LNCAP (cell line): ENCODE data around the gene ALAS1.

Source experiments
- CTCF ChIP-seq: fragments of 450-650 bp; IDR thresholded peaks from 2 replicates; pipeline ENCODE4 v1.5.1; 2017; ENCODE audit warnings: mild to moderate bottlenecking

Gene ALAS1

DNA sequence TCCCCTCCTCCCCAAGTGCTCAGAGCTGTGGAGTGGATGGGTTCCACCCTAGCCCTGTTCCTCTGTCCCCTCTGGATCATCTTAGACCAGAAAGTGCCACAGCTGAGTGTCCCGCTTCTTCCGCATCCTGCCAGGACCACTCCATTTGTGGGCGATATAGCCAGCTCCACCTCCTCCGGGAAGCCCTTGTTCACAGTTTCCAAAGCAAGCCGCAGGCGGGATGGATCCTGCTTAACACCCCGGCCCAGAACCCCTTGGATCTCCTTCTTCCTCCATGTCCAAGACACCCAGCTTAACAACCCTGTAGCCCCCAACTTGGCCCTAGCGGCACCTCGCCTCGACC lies 490 bp upstream of the ALAS1 start:
- no peak for TF ChIP-seq CTCF

DNA sequence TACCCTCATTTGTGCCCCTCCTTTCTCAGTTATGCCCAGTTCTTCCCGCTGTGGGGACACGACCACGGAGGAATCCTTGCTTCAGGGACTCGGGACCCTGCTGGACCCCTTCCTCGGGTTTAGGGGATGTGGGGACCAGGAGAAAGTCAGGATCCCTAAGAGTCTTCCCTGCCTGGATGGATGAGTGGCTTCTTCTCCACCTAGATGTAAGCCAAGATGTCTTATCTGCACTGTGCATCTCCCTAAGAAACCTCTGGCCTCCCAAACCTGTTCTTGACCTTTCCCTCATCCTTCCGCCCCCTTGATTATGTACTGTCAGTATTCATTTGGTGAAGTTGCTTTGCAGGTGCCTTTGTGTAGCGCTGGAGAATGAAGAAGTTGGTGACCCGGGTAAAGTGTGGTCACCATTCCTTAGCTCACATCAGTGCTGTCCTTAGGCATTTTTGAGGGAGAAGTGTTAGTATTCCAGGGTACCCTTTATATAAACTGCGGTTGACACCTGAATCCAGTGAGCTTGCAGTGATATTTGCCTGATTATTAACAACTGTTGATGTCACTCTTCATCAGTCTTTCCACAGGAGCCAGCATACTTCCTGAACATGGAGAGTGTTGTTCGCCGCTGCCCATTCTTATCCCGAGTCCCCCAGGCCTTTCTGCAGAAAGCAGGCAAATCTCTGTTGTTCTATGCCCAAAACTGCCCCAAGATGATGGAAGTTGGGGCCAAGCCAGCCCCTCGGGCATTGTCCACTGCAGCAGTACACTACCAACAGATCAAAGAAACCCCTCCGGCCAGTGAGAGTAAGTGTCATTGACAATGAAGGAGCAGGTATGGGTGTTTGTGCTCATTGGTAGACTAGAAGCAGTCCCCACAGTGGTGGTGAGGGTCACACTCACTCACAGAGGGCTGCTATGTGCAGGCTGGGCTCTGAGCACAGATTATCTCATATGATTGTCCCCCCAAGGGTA lies 966 bp downstream of the ALAS1 start:
- no peak for TF ChIP-seq CTCF

DNA sequence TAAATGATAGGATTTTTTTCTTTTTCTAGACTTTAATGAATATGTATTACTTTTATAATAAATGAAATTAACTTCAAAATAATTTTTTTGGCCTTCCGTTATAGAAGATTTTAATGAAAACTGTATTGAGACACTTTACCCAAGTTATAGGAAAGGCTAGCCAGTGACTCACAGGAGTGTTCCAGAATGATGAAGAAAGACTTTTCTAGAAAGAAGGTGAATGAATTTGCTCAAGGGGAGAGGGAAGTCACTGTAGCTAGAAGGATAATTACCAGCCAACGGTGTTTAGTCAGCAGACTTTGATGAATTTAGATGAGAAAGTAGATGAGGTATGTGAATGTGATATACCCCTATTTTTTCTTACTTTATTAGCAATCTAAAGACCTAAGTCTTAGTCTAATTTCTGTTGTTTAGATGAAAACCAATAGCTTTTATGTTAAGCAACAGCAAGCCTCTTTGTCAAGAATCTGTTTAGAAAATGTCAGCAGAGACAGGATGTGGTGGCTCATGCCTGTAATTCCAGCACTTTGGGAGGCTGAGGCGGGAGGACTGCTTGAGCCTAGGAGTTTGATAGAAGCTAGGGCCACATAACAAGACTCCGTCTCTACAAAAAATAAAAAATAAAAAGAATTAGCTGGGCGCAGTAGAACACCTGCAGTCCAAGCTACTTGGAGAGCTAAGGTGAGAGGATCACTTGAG lies 3.2 kb downstream of the ALAS1 start:
- TF ChIP-seq CTCF, result no peak

GRCh38 chr3:52202384-52203077 lies 4.6 kb downstream of the ALAS1 start:
- TF ChIP-seq CTCF, result no peak

DNA sequence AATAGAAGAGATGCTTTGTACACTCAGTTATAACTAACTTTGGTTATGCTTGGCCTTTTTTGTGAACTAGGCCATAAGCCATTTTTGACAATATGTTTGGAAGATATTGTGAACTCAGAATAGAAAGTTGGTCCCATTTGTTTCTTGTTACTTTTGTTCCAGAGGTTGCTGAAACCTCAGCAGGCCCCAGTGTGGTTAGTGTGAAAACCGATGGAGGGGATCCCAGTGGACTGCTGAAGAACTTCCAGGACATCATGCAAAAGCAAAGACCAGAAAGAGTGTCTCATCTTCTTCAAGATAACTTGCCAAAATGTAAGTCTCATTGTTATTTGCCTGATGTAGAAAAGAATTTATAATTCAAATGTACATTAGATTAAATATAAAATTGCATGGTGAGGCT lies 5.7 kb downstream of the ALAS1 start:
- no peak for TF ChIP-seq CTCF

- TF ChIP-seq CTCF, result no peak
Observed at GRCh38 chr3:52204337-52205073, 6.5 kb downstream of the ALAS1 start.
